Right ventricle myocardium inferior (tissue), 1 donor: Measurements from ENCODE around the gene RAD9A. TPM values are rescaled to one million over a fixed set of nuclear protein-coding genes. Genes with fewer than 3 reads are reported as not detected.

ENCODE experiments used
- ATAC-seq: fragments of 200-7000 bp; cut with Tn5 transposase; one replicate; pipeline ENCODE4 v1.9.1; 2020; ENCODE audit warnings: mild to moderate bottlenecking, moderate library complexity
- DNase-seq: peaks from one replicate; pipeline ENCODE4 v3.0.0; 2021; ENCODE audit errors: missing footprints
- intact Hi-C: fragments of 100-400 bp; cut with DNase I; formaldehyde crosslinking; loops from one replicate; pipeline ENCODE4 v1.11.0; 2022
- total RNA-seq: library from RNA; stranded (reverse); fragmentation: NEBNext Ultra II Directional; extraction: Animal tissue kit (Norgen Biotek cat#: 25700); gene quantifications from one replicate; pipeline ENCODE4 v1.2.1, GENCODE V29; 2021
- donor health status: DM: no; HTN: yes; CAD: no; lungs with severe emphysema.

Gene RAD9A
- total RNA-seq, 1 donor from 2014 or later, result 6.9 TPM

DNA sequence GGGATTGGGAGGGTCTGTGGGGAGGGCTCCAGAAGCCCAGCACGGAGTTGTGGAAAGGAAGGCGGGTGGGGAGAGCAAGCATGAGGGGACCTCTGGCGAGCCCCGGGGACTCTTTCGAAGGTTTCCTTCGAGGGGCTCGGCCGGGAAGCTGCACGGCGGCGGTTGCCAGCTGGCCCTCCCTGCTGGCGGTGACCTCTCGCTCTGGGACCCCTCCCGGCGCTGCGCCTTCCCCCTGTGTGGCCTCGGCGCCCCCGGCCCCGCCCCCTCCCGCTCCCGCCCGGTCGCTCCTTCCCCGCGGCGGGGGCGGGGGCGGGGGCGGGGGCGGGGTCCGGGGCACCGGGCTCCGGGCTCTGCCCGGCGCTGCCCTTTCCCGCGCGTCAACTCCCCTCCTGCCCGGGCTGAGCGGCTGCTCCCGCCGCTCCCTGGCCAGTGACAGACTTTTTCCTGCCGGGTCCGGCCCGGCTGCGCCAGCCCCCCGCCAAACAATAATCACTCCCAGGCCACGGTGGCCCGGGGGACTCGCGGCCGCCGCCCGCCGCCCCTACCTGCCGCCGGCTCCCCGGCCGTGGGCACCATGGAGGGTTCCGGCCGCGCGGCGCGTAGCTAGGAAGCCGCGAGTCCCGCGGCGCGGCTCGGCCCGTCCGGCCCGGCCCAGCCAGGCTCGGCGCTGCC lies 19.3 kb upstream of the RAD9A start:
- DNase-seq (no peak), ATAC-seq (peak; percentile 2)
- intact Hi-C loops, result no loop called here

GRCh38 chr11:67372993-67373647 lies 18.7 kb upstream of the RAD9A start, which contains the start of gene CLCF1:
Gene CLCF1, minus strand, starts transcription at chr11:67373598. Its CDS starts 59 bp downstream, at chr11:67373539.
- DNase-seq (peak; percentile 84), ATAC-seq (peak; percentile 61)
- intact Hi-C loops, result no loop called here

DNA sequence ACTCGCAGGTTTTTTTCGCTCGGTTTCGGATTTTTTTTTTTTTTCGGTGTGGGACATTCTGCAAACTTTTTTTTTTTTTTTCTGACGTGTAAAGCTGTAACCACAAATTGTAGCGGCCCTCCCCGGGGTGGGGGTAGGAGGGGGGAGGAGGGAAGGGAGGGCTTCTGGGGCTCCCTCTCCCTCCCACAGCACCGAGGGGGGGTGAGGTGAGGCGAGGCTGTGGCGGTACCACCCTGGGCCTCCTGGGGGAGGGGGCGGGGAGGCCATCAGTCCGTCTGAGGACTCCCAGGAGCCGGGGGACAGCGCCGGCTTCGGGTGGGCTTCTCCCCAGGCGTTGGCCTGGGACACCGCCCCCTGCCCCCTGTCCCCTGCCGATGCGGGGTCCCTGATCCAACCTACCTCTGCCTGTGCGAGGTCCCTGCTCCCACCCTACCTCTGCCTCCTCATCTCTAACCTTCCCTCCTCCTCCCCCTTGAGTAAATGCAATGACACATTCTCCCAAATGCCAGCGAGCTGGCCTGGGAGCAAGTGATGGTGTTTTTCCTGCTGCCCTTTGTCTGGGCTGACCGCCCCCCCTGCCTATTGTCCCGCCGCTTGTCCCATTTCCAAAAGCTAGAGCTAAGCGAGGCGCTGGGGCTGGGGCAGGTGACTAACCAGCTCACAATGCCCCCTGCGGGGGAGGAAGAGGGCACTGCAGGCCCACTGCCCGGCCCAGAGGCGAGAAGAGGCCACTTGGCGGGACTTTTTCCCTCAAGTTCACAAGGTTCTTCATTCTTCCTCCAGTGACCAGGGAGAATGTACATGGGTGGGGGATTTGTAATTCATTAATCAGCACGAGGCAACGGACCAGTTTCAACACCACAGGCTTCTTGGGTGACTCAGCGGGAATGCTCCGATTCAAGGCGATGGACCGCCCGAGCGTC lies 17.9 kb upstream of the RAD9A start:
- ATAC-seq (peak; percentile 41), DNase-seq (peak; percentile 82)
- intact Hi-C loops, result no loop called here

DNA sequence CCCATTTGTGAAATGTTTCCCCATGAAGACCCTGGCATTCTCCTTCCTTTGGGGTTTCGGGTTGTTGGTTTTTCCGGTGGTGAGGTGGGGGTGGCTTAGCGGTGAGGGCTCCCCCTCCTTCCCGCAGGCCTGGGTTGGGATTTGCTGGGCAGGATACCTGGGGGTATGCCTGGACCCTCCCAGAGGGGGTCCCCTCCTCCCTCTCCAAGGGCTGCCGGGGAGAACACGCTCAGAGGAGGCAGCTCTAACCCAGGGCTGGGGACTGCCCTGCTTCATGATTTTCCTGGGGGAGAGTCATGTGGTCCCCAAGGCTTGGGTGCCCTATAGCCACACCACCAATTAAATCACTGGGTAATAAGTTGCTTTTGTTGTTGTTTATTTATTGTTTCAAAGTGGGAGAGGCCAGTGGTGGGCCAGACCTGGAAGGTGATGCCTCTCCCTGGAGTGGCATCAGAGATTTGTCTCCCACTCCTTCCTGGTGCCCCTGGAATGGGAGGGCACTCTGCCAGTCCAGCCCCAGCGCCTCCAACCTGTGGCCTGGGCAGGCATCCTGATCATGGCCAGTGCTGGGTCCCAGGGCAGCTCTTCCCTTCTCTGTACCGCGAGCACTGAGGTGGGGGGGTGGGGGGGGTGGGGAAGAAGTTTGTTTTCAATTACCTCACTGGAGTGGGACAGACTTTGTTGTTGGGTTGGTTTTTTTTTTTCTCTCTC lies 17.1 kb upstream of the RAD9A start:
- DNase-seq (no peak), ATAC-seq (no peak)
- intact Hi-C loops, result no loop called here

GRCh38 chr11:67375320-67376055 lies 16.3 kb upstream of the RAD9A start:
- DNase-seq (no peak), ATAC-seq (no peak)
- intact Hi-C loops, result no loop called here

DNA sequence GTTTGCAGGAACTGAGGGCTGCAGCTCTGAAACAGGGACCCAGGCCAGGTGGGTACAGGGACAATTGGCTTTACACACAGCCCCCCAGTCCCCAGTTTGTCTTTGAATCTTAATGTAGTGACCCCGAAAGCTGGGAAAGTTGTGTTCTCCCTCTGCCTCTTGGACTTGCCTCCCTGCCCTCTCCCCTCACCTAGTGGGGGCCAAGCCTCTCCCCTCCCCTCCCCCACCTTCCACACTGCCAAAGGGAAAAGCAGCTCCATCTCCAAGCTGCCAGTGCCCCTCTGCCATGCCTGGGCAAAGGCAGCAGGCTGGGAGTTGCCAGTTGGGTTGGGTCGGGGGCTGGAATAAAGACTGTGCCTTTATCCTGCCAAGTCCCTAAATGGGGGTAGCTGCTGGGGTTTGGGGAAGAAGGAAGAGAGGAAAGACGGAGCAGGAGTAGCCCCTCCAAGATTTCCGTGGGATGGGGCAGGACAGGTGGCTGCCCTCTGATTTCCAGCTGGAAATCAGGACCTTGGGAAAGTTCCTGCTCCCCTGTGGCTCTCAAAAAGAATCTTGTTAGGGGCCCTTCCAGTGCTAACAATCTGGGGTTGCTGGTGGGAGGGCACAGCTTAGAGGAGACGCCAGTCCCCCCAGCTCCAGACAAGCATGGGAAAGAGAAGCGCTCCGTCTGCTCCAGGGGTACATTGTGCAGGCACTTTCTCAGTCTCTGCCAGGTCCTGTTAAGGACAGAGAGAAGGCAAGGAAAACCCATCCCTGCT lies 15.5 kb upstream of the RAD9A start:
- peak; percentile 9 for DNase-seq
- intact Hi-C loops, result no loop called here
- no peak for ATAC-seq

DNA sequence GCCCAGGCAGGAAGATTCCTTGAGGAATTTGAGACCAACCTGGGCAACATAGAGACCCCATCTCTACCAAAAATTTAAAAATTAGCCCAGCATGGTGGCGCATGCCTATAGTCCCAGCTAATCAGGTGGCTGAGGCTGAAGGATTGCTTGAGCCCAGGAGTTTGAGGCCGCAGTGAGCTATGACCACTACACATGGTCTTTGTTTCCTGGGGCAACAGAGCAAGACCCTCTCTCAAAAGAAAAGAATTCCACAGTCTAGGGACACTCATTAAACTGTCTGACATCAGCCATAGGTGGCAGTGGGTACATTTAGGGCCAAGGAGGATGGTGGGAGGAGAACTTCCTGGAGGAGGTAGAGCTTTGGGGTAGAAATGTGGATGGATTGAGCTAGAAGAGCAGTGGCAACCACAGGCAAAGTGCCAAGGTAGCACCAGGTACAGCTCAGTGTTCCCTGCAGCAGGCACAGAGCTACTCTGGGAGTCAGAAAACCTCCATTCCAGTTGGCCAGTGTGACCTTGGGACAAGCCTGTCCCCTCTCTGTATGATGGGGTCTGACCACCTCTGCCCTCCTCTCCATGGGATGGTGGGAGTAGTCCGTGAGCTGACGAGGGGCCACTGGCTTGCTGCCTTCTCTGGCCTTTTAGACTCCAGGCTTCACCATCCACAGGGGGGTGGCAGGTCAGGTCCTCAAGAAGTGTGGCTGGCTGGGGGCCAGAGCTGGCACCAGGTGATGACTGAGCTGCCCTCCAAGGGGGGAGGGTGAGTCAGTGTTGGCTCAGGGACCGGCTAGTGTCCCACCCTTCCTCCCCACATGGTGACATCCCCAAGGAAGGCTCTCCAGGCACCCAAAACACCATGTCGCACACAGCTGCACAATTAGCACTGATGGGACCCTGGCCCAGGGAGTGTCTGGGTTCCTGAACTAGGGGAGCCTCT lies 14.6 kb upstream of the RAD9A start:
- intact Hi-C loops, result no loop called here
- peak; percentile 40 for DNase-seq
- no peak for ATAC-seq

- intact Hi-C loops, result no loop called here
- ATAC-seq (no peak), DNase-seq (peak; percentile 18)
These were observed 13.2 kb upstream of the RAD9A start for GRCh38 chr11:67378544-67378943.

- intact Hi-C loops, result loop anchor here (5.0 kb wide), 1 partner anchor 117 kb away; no protein-coding TSS in a partner anchor
- no peak for ATAC-seq
- DNase-seq, result peak; percentile 46
These were observed 12.4 kb upstream of the RAD9A start for GRCh38 chr11:67379061-67380058.

DNA sequence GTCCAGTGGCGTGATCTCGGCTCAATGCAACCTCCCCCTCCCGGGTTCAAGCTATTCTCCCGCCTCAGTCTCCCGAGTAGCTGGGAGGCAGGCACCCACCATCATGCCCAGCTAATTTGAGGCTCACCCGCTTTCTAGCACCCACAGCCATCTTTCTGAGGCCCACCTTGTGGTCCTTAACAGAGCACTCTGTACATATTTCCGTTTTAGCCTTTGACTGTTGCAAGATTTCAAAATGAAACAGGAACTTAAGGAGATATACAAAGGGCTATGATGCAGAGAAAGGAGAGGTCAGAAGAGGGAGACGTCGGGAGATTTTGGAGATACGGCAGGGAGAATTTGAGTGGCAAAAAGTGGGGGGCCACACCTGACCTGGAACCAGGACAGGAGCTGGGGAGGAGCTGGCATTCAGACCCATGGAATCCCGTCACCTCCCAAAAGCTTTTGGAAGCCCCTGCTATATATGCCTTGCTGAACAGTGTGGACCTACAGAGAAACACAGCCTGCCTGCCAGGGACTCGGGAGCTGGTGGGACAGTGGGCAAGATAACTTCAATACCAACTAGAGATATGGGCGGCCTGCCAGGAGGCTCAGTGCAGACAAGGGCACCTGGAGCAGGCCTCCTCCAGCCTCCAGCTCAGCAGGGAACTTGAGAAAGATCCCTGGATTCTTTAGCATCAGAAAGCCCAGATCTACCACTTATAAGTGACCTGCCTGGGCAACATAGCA lies 10.4 kb upstream of the RAD9A start:
- intact Hi-C loops, result loop anchor here (5.0 kb wide), 1 partner anchor 119 kb away; no protein-coding TSS in a partner anchor

GRCh38 chr11:67382276-67383136 lies 9.3 kb upstream of the RAD9A start:
- intact Hi-C loops, result loop anchor here (1.0 to 5.0 kb wide), 2 partner anchors 25 to 120 kb away; no protein-coding TSS in a partner anchor
- ATAC-seq, result peak; percentile 82

More for the DNA sequence above, 10.4 kb upstream of the RAD9A start:
- ATAC-seq (no peak), DNase-seq (peak; percentile 41)

DNA sequence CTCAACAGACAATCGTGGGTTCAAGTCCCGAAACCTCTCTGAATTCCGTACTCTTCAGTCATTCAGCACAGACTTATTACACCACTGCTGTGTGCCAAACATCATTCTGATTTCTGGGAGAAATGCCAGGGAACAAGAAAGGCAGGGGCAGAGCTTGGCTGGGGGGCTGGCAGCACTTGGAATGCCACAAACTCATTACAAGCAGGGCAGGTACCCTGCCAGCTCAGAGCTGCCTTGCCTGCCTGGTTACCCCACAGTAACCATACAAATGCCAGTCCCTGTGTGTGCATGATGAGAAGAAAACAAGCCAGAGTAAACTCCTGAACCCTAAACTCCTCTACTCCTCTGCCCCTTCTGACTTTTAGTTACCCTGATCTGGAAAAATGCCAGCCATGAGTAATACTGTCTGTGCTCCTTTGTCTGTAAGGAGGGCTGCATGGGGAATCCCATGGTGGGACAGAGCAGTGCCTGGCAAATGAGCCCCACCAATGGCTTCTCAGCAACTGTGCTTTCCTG lies 6.9 kb upstream of the RAD9A start:
- ATAC-seq (no peak), DNase-seq (no peak)
- intact Hi-C loops, result loop anchor here (5.0 kb wide), 1 partner anchor 123 kb away; no protein-coding TSS in a partner anchor

More at GRCh38 chr11:67382276-67383136, 9.3 kb upstream of the RAD9A start:
- peak; percentile 88 for DNase-seq

DNA sequence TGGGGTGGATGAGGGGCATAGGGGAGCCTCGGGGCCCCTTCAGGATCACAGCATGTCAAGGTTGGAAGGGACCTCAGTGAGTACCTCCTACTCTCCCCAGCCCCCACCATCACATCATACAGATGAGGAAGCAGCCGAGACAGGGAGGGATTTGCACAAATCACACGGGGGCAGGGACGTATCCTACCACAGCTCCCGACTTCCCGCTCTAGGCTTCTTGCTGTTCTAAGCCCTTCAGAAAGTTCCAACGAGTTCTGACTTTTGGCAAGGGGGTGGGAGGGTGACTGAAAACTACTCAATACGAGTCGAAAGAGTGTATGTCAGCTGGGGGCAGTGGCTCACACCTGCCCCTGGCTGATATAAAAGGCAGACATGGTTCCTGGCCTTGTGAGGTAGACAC lies 4.7 kb upstream of the RAD9A start:
- intact Hi-C loops, result no loop called here
- ATAC-seq (no peak), DNase-seq (no peak)
